ENCODE results near the gene TESMIN. TPM values are rescaled to one million over a fixed set of nuclear protein-coding genes. Genes with fewer than 3 reads are reported as not detected.

Gene TESMIN
- total RNA-seq, 1 donor from 2014 or later = 3.8 TPM

DNA sequence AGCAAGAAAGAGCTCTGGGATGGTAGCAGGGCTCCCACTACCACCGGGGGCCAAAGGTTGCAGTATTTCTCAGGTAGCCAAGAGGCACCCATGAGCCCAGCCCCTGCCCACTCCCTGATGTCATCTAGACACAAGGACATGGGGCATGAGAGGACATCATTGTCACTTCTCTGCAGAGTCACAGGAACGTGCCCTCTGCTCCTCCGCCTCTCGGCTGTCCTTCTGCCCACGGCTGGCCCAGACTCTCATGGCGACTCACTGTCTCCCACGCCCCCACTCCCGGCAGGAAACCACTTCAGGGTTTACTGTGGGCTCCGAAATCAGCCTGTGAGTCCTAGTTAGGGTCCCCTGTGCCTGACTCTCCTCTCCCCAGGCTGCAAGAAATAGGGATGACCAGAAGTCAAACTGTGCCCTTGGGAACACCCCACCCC is 68.8 kb downstream of the TESMIN start:
- H3K27me3 ChIP-seq (ENCODE audit: control insufficient read depth, insufficient read depth, low read length) = peaks cover 21% of the 10 kb centered on the region
- H3K4me3 ChIP-seq (ENCODE audit: low read depth, low read length) = no peak overlapping the region
- H3K36me3 ChIP-seq (ENCODE audit: control insufficient read depth, insufficient read depth, low read length) = no peaks in the 10 kb centered on the region
- TF ChIP-seq, protein P1, sequence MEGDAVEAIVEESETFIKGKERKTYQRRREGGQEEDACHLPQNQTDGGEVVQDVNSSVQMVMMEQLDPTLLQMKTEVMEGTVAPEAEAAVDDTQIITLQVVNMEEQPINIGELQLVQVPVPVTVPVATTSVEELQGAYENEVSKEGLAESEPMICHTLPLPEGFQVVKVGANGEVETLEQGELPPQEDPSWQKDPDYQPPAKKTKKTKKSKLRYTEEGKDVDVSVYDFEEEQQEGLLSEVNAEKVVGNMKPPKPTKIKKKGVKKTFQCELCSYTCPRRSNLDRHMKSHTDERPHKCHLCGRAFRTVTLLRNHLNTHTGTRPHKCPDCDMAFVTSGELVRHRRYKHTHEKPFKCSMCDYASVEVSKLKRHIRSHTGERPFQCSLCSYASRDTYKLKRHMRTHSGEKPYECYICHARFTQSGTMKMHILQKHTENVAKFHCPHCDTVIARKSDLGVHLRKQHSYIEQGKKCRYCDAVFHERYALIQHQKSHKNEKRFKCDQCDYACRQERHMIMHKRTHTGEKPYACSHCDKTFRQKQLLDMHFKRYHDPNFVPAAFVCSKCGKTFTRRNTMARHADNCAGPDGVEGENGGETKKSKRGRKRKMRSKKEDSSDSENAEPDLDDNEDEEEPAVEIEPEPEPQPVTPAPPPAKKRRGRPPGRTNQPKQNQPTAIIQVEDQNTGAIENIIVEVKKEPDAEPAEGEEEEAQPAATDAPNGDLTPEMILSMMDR (IDR thresholded peaks at IDR 0.05; ENCODE audit: insufficient read depth, low read length, poor library complexity, severe bottlenecking) = no peak
- DNase-seq (ENCODE audit: low read depth) = no peak

- no peak overlapping the region for H3K4me3 ChIP-seq (ENCODE audit: low read depth, low read length)
- TF ChIP-seq, protein P1 (IDR thresholded peaks at IDR 0.05; ENCODE audit: insufficient read depth, low read length, poor library complexity, severe bottlenecking) = no peak
- no peak for DNase-seq (ENCODE audit: low read depth)
- no peaks in the 10 kb centered on the region for H3K36me3 ChIP-seq (ENCODE audit: control insufficient read depth, insufficient read depth, low read length)
- H3K27me3 ChIP-seq (ENCODE audit: control insufficient read depth, insufficient read depth, low read length) = peaks cover 19% of the 10 kb centered on the region
Observed at GRCh38 chr11:68680541-68681231, 70.6 kb downstream of the TESMIN start.

GRCh38 chr11:68678031-68678441 is 73.3 kb downstream of the TESMIN start:
- no peaks in the 10 kb centered on the region for H3K36me3 ChIP-seq (ENCODE audit: control insufficient read depth, insufficient read depth, low read length)
- H3K27me3 ChIP-seq (ENCODE audit: control insufficient read depth, insufficient read depth, low read length) = no peaks in the 10 kb centered on the region
- TF ChIP-seq, protein P1 (IDR thresholded peaks at IDR 0.05; ENCODE audit: insufficient read depth, low read length, poor library complexity, severe bottlenecking) = no peak
- no peak overlapping the region for H3K4me3 ChIP-seq (ENCODE audit: low read depth, low read length)
- no peak for DNase-seq (ENCODE audit: low read depth)

DNA sequence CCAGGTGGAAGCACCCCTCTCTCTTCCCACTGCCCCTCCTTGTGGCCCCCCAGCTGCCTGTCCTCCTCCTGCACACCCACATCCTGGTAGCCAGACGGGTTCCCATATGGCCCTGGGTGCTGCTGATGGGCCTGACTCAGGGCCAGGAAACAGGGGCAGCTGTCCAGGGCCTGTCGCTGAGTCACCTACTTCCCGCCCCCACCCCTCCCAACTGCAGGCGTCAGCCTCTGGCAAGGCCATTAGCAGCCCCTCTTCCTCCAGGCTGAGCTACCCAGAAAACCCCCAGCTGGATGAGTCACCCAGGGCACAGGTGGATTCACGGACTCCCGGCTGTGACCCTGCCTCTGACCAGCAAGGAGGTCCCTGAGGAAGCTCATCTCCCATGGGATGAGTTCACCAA is 73.9 kb downstream of the TESMIN start:
- H3K4me3 ChIP-seq (ENCODE audit: low read depth, low read length) = no peak overlapping the region
- peak; percentile 93 for DNase-seq (ENCODE audit: low read depth)
- H3K27me3 ChIP-seq (ENCODE audit: control insufficient read depth, insufficient read depth, low read length) = no peaks in the 10 kb centered on the region
- TF ChIP-seq, protein P1 (IDR thresholded peaks at IDR 0.05; ENCODE audit: insufficient read depth, low read length, poor library complexity, severe bottlenecking) = no peak
- H3K36me3 ChIP-seq (ENCODE audit: control insufficient read depth, insufficient read depth, low read length) = no peaks in the 10 kb centered on the region

- H3K27me3 ChIP-seq (ENCODE audit: control insufficient read depth, insufficient read depth, low read length) = peaks cover under 1% of the 10 kb centered on the region
- TF ChIP-seq, protein P1 (IDR thresholded peaks at IDR 0.05; ENCODE audit: insufficient read depth, low read length, poor library complexity, severe bottlenecking) = no peak
- H3K36me3 ChIP-seq (ENCODE audit: control insufficient read depth, insufficient read depth, low read length) = no peaks in the 10 kb centered on the region
- H3K4me3 ChIP-seq (ENCODE audit: low read depth, low read length) = no peak overlapping the region
- no peak for DNase-seq (ENCODE audit: low read depth)
Observed at GRCh38 chr11:68674461-68674860, 76.9 kb downstream of the TESMIN start.

- Histone ChIP-seq H3K4me3 (ENCODE audit: low read depth, low read length) (no peak overlapping the region), H3K27me3 (ENCODE audit: control insufficient read depth, insufficient read depth, low read length) (peaks cover 2% of the 10 kb centered on the region), H3K36me3 (ENCODE audit: control insufficient read depth, insufficient read depth, low read length) (no peaks in the 10 kb centered on the region)
- DNase-seq (ENCODE audit: low read depth) = no peak
- TF ChIP-seq, protein P1 (IDR thresholded peaks at IDR 0.05; ENCODE audit: insufficient read depth, low read length, poor library complexity, severe bottlenecking) = no peak
Observed at GRCh38 chr11:68673991-68674390, 77.3 kb downstream of the TESMIN start.
